ENCODE data around the gene PIN1.

Gene PIN1

DNA sequence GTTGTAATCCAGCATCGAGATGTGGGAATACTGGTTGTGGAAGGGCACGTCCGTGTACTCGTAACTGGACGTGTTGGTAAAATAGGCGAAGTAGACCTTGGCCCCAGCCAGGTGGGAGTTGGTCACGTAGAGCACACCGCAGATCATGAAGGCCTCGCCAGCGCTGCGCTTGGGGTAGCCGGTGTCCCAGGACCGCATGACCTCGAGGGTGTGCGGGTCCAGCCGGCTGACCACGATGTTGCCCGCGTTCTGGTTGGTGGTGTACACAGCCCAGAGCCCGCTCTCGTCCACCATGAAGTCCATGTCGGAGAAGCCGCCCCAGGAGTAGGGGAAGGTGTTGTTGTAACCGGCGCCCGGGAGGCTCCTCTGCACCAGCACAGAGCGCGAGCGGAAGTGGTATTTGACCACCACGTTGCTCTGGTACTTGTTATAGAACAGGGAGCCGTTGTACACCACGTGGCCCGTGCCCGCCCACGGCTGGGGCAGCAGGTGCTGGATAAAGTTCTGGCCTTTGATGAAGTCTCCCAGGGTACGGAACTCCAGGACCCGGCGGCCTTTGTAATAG lies 19.2 kb downstream of the PIN1 start:
- no peak for DNase-seq (ENCODE audit: extremely low read depth in 1 of 2, low read depth in 1 of 2)

DNA sequence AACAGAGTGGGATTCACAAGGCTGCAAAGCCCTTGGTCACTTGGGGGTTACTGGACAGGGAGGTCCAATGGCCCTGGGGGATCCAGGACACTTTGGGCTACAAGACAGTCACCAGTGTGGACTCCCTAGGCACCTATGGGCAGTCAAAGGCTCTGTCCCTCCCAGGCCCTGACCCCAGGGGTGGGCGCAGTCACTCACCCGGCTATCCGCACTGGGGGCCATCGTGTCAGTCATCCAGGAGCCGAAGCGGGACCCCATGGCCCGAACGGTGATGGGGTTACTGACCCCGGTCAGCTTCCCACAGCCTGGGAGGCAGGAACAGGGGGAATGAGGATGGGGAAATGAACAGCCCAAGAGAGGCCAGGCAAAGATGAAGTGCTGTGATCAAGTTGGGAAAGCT lies 21.5 kb downstream of the PIN1 start:
- no peak for DNase-seq (ENCODE audit: extremely low read depth in 1 of 2, low read depth in 1 of 2)

DNA sequence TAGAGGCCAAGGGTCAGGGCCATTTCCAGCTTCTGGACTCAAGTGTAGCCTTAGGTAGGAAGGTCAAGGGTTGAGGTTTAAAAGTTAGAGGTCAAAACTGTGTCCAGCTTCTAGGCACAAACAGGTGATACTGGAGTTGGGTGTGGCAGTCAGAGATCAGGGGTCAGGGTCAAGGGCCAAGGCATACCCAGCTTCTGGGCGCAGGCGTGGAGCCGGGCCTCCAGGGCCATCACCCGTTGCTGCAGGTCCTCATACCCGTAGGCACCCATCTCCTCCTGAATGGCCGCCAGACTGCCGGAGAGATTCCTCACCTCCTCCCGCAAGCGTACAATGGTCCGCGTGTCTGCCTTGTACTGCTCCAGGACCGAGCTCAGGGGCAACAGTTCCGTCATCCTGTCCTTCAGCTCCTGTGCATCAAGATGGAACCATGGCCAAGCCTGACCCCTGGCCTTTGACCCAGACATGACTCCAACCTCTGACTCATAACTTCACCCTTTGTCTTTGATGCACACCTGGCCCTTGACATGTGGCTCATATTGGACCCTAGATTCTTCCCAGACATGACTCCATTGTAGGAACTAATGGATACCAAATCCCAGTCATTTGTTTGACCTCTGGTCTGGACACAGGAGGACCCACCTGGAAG lies 22.1 kb downstream of the PIN1 start:
- DNase-seq (ENCODE audit: extremely low read depth in 1 of 2, low read depth in 1 of 2) = no peak

- DNase-seq (ENCODE audit: extremely low read depth in 1 of 2, low read depth in 1 of 2) = no peak
These were observed 23.0 kb downstream of the PIN1 start for GRCh38 chr19:9857920-9858746.

DNA sequence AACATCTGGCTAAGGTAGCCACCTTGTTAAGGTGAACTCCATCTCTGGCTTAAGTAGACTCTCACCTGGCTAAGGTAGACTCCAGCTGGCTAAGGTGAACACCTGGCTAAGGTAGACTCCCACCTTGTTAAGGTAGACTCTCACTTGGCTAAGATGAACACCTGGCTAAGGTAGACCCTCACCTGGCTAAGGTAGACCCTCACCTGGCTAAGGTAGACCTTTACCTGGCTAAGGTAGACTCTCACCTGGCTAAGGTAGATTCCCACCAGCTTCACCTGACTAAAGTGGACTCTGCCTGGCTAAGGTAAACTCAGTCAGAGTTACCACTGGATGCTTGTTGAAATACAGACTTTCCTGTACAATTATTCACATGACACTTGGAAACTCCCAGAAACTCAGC lies 23.6 kb downstream of the PIN1 start:
- DNase-seq (ENCODE audit: extremely low read depth in 1 of 2, low read depth in 1 of 2) = no peak

GRCh38 chr19:9860407-9860806 lies 25.3 kb downstream of the PIN1 start:
- DNase-seq (ENCODE audit: extremely low read depth in 1 of 2, low read depth in 1 of 2) = no peak

DNA sequence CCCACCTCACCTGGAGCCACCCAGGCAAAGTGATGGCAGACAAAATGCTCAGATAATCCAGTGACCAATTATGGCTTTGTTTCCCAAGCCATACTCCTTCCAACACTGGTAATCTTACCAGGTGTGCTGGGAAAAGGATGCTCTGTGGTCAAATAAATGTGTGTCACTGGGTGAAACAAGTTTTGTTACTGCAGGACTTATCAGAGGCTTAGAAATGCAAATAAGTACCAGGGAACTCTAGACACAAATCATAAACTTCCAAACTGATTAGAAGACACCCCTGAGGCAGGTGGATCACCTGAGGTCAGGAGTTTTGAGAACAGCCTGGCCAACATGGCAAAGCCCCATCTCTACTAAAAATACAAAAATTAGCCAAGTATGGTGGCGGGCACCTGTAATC lies 26.4 kb downstream of the PIN1 start:
- no peak for DNase-seq (ENCODE audit: extremely low read depth in 1 of 2, low read depth in 1 of 2)

- no peak for DNase-seq (ENCODE audit: extremely low read depth in 1 of 2, low read depth in 1 of 2)
These were observed 27.8 kb downstream of the PIN1 start for GRCh38 chr19:9862938-9863337.

DNA sequence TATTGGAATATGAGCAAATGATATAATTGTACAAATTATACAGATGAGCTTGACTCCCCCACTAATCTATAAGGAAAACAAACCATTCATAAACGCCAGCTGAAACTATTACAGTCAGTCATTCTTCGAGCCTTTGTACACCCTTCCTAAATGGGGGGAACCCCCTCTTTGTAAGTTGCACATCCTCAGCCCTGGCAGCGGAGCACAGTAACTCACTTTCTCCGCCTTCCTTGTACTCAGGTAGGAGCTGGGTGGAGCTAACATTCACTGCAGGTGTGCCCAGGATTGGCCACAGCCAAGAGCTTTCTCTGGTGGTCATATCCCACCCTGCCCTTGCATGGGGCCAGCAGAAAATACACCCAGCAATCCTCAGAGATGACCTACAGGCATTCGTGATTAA lies 28.6 kb downstream of the PIN1 start:
- DNase-seq (ENCODE audit: extremely low read depth in 1 of 2, low read depth in 1 of 2) = no peak

GRCh38 chr19:9865732-9866501 lies 30.8 kb downstream of the PIN1 start:
- no peak for DNase-seq (ENCODE audit: extremely low read depth in 1 of 2, low read depth in 1 of 2)

- no peak for DNase-seq (ENCODE audit: extremely low read depth in 1 of 2, low read depth in 1 of 2)
These were observed 34.0 kb downstream of the PIN1 start for GRCh38 chr19:9868983-9869617.

GRCh38 chr19:9871626-9872338 lies 36.7 kb downstream of the PIN1 start:
- DNase-seq (ENCODE audit: extremely low read depth in 1 of 2, low read depth in 1 of 2) = no peak

GRCh38 chr19:9872618-9873242 lies 37.6 kb downstream of the PIN1 start:
- no peak for DNase-seq (ENCODE audit: extremely low read depth in 1 of 2, low read depth in 1 of 2)

GRCh38 chr19:9875031-9875627 lies 40.0 kb downstream of the PIN1 start:
- DNase-seq (ENCODE audit: extremely low read depth in 1 of 2, low read depth in 1 of 2) = no peak

DNA sequence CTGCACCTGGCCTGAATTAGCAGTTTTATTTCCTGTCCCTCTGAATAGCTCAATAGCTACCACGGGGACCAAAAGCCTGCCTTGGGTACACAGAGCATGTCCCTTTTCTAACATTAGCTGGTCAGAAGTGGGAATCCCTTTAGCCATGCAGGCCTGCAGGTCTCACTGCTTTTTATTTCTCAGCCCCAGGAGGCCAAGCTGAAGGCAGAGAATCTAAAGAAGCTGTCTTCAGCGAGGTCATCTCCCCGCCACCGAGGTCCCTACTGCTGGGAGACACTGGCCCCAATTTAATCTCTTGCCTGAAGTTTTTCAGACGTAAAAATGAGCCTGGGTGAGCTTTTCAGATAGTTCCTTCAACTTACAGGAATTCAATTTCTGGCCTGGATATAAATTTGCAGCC lies 40.7 kb downstream of the PIN1 start:
- no peak for DNase-seq (ENCODE audit: extremely low read depth in 1 of 2, low read depth in 1 of 2)

DNA sequence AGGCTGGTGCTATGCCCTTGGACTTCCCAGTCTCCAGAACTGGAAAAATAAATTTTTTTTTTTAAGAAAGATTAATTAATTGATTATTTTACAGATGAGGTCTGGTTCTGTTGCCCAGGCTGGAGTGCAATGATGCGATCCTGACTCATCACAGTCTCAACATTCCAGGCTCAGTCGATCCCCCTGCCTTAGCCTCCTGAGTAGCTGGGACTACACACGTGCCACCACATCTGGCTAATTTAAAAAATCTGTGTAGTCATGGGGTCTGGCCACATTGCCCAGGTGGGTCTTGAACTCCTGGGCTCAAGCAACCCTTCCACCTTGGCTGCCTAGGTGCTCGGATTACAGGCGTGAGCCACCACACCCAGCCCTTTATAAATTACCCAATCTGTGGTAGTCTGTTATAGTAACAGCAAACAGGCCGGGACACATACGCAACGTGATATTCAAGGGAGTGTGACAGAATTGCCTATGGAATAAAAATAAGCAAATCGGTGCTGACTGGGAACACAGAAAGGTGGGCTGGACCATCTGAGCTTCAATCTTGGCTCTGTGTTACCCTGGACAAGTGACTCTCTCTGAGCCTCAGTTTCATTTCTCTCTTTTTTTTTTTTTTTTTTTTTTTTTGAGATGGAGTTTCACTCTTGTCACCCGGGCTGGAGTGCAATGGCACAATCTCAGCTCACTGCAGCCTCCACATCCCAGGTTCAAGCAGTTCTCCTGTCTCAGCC lies 42.8 kb downstream of the PIN1 start:
- no peak for DNase-seq (ENCODE audit: extremely low read depth in 1 of 2, low read depth in 1 of 2)

- no peak for DNase-seq (ENCODE audit: extremely low read depth in 1 of 2, low read depth in 1 of 2)
These were observed 43.5 kb downstream of the PIN1 start for GRCh38 chr19:9878511-9879196.

- no peak for DNase-seq (ENCODE audit: extremely low read depth in 1 of 2, low read depth in 1 of 2)
These were observed 46.6 kb downstream of the PIN1 start for GRCh38 chr19:9881720-9882119.

Measured in activated CD8-positive, alpha-beta memory T cell treated with anti-CD3 and anti-CD28 coated beads for 1 hour (primary cell).